HepG2 (cell line): Measurements from ENCODE around the gene ADCY9. TPM values are rescaled to one million over a fixed set of nuclear protein-coding genes. Genes with fewer than 3 reads are reported as not detected.

Experiments used
- AFF4 ChIP-seq: sonication (generic); formaldehyde crosslinking; IDR thresholded peaks from 2 replicates; pipeline ENCODE4 v1.4.0; 2020; ENCODE audit warnings: missing genetic modification reagents
- AHDC1 ChIP-seq: sonication (generic); formaldehyde crosslinking; IDR thresholded peaks from 2 replicates; pipeline ENCODE4 v1.5.1; 2020; ENCODE audit warnings: mild to moderate bottlenecking, missing genetic modification reagents, borderline replicate concordance
- DR1 ChIP-seq: sonication (generic); formaldehyde crosslinking; IDR thresholded peaks from 2 replicates; pipeline ENCODE4 v1.8.0; 2021; ENCODE audit warnings: mild to moderate bottlenecking, missing genetic modification reagents, inconsistent platforms
- ERF ChIP-seq: IDR thresholded peaks from 2 replicates; pipeline ENCODE4 v1.6.1; 2018; ENCODE audit warnings: missing biosample characterization, missing genetic modification reagents
- GATAD2A ChIP-seq: IDR thresholded peaks from 2 replicates; pipeline ENCODE4 v1.6.1; 2016
- PAF1 ChIP-seq: IDR thresholded peaks from 2 replicates; pipeline ENCODE4 v1.6.1; 2016; ENCODE audit warnings: missing genetic modification reagents, missing compliant biosample characterization
- ZFP62 ChIP-seq: sonication (generic); formaldehyde crosslinking; IDR thresholded peaks from 2 replicates; pipeline ENCODE4 v1.4.0; 2020; ENCODE audit warnings: missing genetic modification reagents
- ZNF18 ChIP-seq: sonication (generic); formaldehyde crosslinking; IDR thresholded peaks from 2 replicates; pipeline ENCODE4 v1.8.0; 2022; ENCODE audit warnings: mild to moderate bottlenecking, missing genetic modification reagents; ENCODE audit not compliant: insufficient replicate concordance
- ZNF318 ChIP-seq: sonication (generic); formaldehyde crosslinking; IDR thresholded peaks from 2 replicates; pipeline ENCODE4 v1.4.0; 2020; ENCODE audit warnings: mild to moderate bottlenecking, missing genetic modification reagents
- polyA plus RNA-seq, 8 experiments: library from polyadenylated mRNA; depleted of rRNA in 3 of 8; stranded (reverse) in 7 of 8; unstranded in 1 of 8; fragments of >200 nt; fragmentation: Illumina TruSeq in 4 of 8; extraction: Trizol in 4 of 8; gene quantifications; 2 replicates each; pipeline versions ENCODE4 v1.2.1 to v1.2.3, GENCODE V29; 2011 to 2016; ENCODE audit warnings: low read depth in 4 of 8, missing spikeins in 1 of 8, mixed read lengths in 1 of 8; ENCODE audit not compliant: insufficient read depth in 1 of 8
- total RNA-seq, 5 experiments: library from RNA; depleted of rRNA; stranded (reverse); fragments of >200 nt; fragmentation: Illumina TruSeq; extraction: Trizol; gene quantifications; 2 replicates each; pipeline ENCODE4 v1.2.3, GENCODE V29; 2016; ENCODE audit warnings: low read depth in 1 of 5

ADCY9 gene
- total and polyA plus RNA-seq, 2 of the 13 experiments (the other 11 are each of a cell fraction or from before 2014, with no cell fraction given), result 11.2 to 13.9 TPM

GRCh38 chr16:4015275-4016004, 100.8 kb downstream of the ADCY9 start (continued):
- no peak for TF ChIP-seq ZNF318 (CRISPR knock-in tag)
- no peak for TF ChIP-seq ZFP62 (CRISPR knock-in tag)
- TF ChIP-seq DR1 (CRISPR knock-in tag), result no peak
- TF ChIP-seq AHDC1 (CRISPR knock-in tag), result peak; percentile 13; the same call in 1 of the 2 replicates
- TF ChIP-seq ZNF18 (CRISPR knock-in tag), result peak; percentile 62
- peak; percentile 34 for TF ChIP-seq GATAD2A (CRISPR knock-in tag)
- no peak for TF ChIP-seq PAF1 (CRISPR knock-in tag)
- TF ChIP-seq AFF4 (CRISPR knock-in tag), result no peak
- TF ChIP-seq ERF (CRISPR knock-in tag), result no peak
